Aorta (tissue), 5 donors: ENCODE data around the gene CDK2. TPM values are rescaled to one million over a fixed set of nuclear protein-coding genes. Genes with fewer than 3 reads are reported as not detected.

Experiments used
- ATAC-seq: fragments of 200-7000 bp; cut with Tn5 transposase; one replicate; pipeline ENCODE4 v1.9.1; 2022; ENCODE audit warnings: moderate library complexity; ENCODE audit not compliant: low FRiP score
- DNase-seq, 2 donors: peaks; one replicate each; pipeline ENCODE4 v3.0.0-alpha.2; 2020
- H3K27ac ChIP-seq, 2 donors: one replicate each; pipeline ENCODE4 v1.5.1; 2013; ENCODE audit warnings: low read length in 2 of 2, mild to moderate bottlenecking in 2 of 2, moderate library complexity in 2 of 2, control low read depth in 1 of 2, inconsistent platforms in 1 of 2, low read depth in 1 of 2
- H3K27me3 ChIP-seq, 2 donors: one replicate each; pipeline ENCODE4 v1.6.1; 2013; ENCODE audit warnings: control low read depth in 1 of 2, low read length in 1 of 2, mild to moderate bottlenecking in 1 of 2, moderate library complexity in 1 of 2; ENCODE audit not compliant: insufficient read depth in 2 of 2, control insufficient read depth in 1 of 2
- H3K36me3 ChIP-seq, 2 donors: one replicate each; pipeline ENCODE4 v1.6.1; 2013; ENCODE audit warnings: control low read depth in 1 of 2, low read length in 1 of 2, mild to moderate bottlenecking in 1 of 2; ENCODE audit not compliant: insufficient read depth in 2 of 2, control insufficient read depth in 1 of 2
- H3K4me1 ChIP-seq, 2 donors: one replicate each; pipeline ENCODE4 v1.6.1; 2013; ENCODE audit warnings: low read length in 2 of 2, control low read depth in 1 of 2, mild to moderate bottlenecking in 1 of 2, moderate library complexity in 1 of 2; ENCODE audit not compliant: insufficient read depth in 2 of 2, control insufficient read depth in 1 of 2
- H3K4me3 ChIP-seq, 2 donors: one replicate each; pipeline ENCODE4 v1.5.1; 2013; ENCODE audit warnings: low read length in 2 of 2, control low read depth in 1 of 2, mild to moderate bottlenecking in 1 of 2
- H3K9me3 ChIP-seq: one replicate; pipeline ENCODE4 v1.6.1; 2013; ENCODE audit warnings: mild to moderate bottlenecking, low read length; ENCODE audit not compliant: control insufficient read depth
- WGBS, 2 donors: extraction: QIAGEN DNeasy Blood & Tissue Kit; methylation state at CpG; one replicate each; pipeline ENCODE4 v1.1.7; 2013; 5-methylcytosine and 5-hydroxymethylcytosine counted together
- intact Hi-C, 2 donors: fragments of 100-400 bp; cut with DNase I; formaldehyde crosslinking; loops; one replicate each; pipeline versions ENCODE4 v1.14.2 to v1.15.0; 2022
- polyA plus RNA-seq, 2 donors: library from polyadenylated mRNA; stranded (reverse); fragments of 200-250 nt; gene quantifications; one replicate each; pipeline ENCODE4 v1.2.3, GENCODE V29; 2013
- total RNA-seq, 2 donors: library from RNA; stranded (reverse); fragmentation: NEBNext Ultra II Directional; extraction: Animal tissue kit (Norgen Biotek cat#: 25700); gene quantifications; one replicate each; pipeline ENCODE4 v1.2.1, GENCODE V29; 2021
- donor health status: healthy with polysubstance abuse.
- donor health status: Bipolar disorder and iron deficiency.
- donor health status: DM: no; HTN: no; CAD: no.
- donor health status: DM: no; HTN: no; CAD: no.
- donor health status: DM: yes; HTN: yes; CAD: no.

The CDK2 gene
- total and polyA plus RNA-seq, 4 donors = 27.9 to 36.5 (median 32.6) TPM

GRCh38 chr12:56007564-56008559 is 41.2 kb downstream of the CDK2 start:
- peak; percentile 85 for ATAC-seq
- peaks cover 0 to 2% of the 10 kb centered on the region in 2 donors for H3K36me3 ChIP-seq
- H3K4me3 ChIP-seq = peak overlapping the region; percentile 78 to 100
- WGBS, 2 donors = 1 to 2% methylated on average over 30 to 44 of the region's 44 CpGs
- H3K27ac ChIP-seq = peak overlapping the region; percentile 65 to 73
- DNase-seq = peak; percentile 64 to 89
- H3K27me3 ChIP-seq = no peaks in the 10 kb centered on the region
- no peaks in the 10 kb centered on the region for H3K9me3 ChIP-seq
- no peaks in the 10 kb centered on the region for H3K4me1 ChIP-seq
- intact Hi-C loops = loop anchor here in 1 of 2 donors (10.0 kb wide), 1 partner anchor 97 kb away; the partner anchor contains the start of gene PA2G4

GRCh38 chr12:56010111-56010570 is 43.5 kb downstream of the CDK2 start:
- no peak overlapping the region for H3K27ac ChIP-seq
- ATAC-seq (no peak), DNase-seq (no peak)
- no peaks in the 10 kb centered on the region for H3K4me1 ChIP-seq
- H3K9me3 ChIP-seq = no peaks in the 10 kb centered on the region
- intact Hi-C loops = no loop called here
- peaks cover 0 to 2% of the 10 kb centered on the region in 2 donors for H3K36me3 ChIP-seq
- H3K27me3 ChIP-seq = no peaks in the 10 kb centered on the region
- H3K4me3 ChIP-seq = no peak overlapping the region
- WGBS, 2 donors = 72 to 80% methylated on average over 2 of the region's 2 CpGs

GRCh38 chr12:56011509-56012090 is 45.0 kb downstream of the CDK2 start:
- H3K27ac ChIP-seq = no peak overlapping the region
- intact Hi-C loops = no loop called here
- peaks cover 0 to 2% of the 10 kb centered on the region in 2 donors for H3K36me3 ChIP-seq
- H3K27me3 ChIP-seq = no peaks in the 10 kb centered on the region
- no peaks in the 10 kb centered on the region for H3K4me1 ChIP-seq
- no peak for DNase-seq
- no peaks in the 10 kb centered on the region for H3K9me3 ChIP-seq
- WGBS, 2 donors = 93 to 94% methylated on average over 2 of the region's 2 CpGs
- H3K4me3 ChIP-seq = no peak overlapping the region
- no peak for ATAC-seq

GRCh38 chr12:56013482-56013881 is 46.9 kb downstream of the CDK2 start:
- no peak overlapping the region for H3K4me3 ChIP-seq
- no peak for ATAC-seq
- intact Hi-C loops = no loop called here
- WGBS, 2 donors = 92% methylated on average over 5 of the region's 5 CpGs
- no peak overlapping the region for H3K27ac ChIP-seq
- H3K36me3 ChIP-seq = peaks cover 0 to 2% of the 10 kb centered on the region in 2 donors
- H3K4me1 ChIP-seq = no peaks in the 10 kb centered on the region
- no peaks in the 10 kb centered on the region for H3K9me3 ChIP-seq
- no peaks in the 10 kb centered on the region for H3K27me3 ChIP-seq
- DNase-seq = no peak

GRCh38 chr12:56014205-56014604 is 47.6 kb downstream of the CDK2 start:
- Histone ChIP-seq H3K36me3 (peaks cover 0 to 2% of the 10 kb centered on the region in 2 donors), H3K4me3 (no peak overlapping the region), H3K4me1 (no peaks in the 10 kb centered on the region), H3K9me3 (no peaks in the 10 kb centered on the region), H3K27ac (no peak overlapping the region), H3K27me3 (no peaks in the 10 kb centered on the region)
- intact Hi-C loops = no loop called here
- ATAC-seq (no peak), DNase-seq (no peak)
- WGBS, 2 donors = 48 to 51% methylated on average over 2 of the region's 2 CpGs

- Histone ChIP-seq H3K4me3 (no peak overlapping the region), H3K9me3 (no peaks in the 10 kb centered on the region), H3K4me1 (no peaks in the 10 kb centered on the region), H3K27me3 (no peaks in the 10 kb centered on the region), H3K27ac (no peak overlapping the region), H3K36me3 (peaks cover 0 to 3% of the 10 kb centered on the region in 2 donors)
- DNase-seq (no peak), ATAC-seq (no peak)
- intact Hi-C loops = no loop called here
- WGBS, 2 donors = 88 to 91% methylated on average over 4 of the region's 4 CpGs
These were observed 50.6 kb downstream of the CDK2 start for GRCh38 chr12:56017181-56017580.

- no peaks in the 10 kb centered on the region for H3K9me3 ChIP-seq
- H3K27ac ChIP-seq = no peak overlapping the region
- no peaks in the 10 kb centered on the region for H3K27me3 ChIP-seq
- no peak for ATAC-seq
- no peak overlapping the region for H3K4me3 ChIP-seq
- DNase-seq = no peak
- intact Hi-C loops = no loop called here
- 93 to 96% methylated on average over 1 of the region's 1 CpG for WGBS, 2 donors
- H3K4me1 ChIP-seq = no peaks in the 10 kb centered on the region
- H3K36me3 ChIP-seq = peaks cover 0 to 3% of the 10 kb centered on the region in 2 donors
These were observed 51.7 kb downstream of the CDK2 start for GRCh38 chr12:56018356-56018755.

- intact Hi-C loops = no loop called here
- Histone ChIP-seq H3K27ac (no peak within 1 kb of the TSS), H3K4me1 (no peaks in the 10 kb centered on the region), H3K9me3 (no peaks in the 10 kb centered on the region), H3K36me3 (peaks cover 0 to 3% of the 10 kb centered on the region in 2 donors), H3K4me3 (no peak within 1 kb of the TSS), H3K27me3 (no peaks in the 10 kb centered on the region)
- WGBS, 2 donors = 16 to 20% methylated on average over 10 of the region's 10 CpGs
- ATAC-seq (peak; percentile 73), DNase-seq (peak in 1 of 2 donors; percentile 72)
These were observed 54.0 kb downstream of the CDK2 start, which contains the start of gene IKZF4 for GRCh38 chr12:56020423-56021184. Gene IKZF4, plus strand, starts transcription at chr12:56021043. Its CDS starts 451 bp downstream, at chr12:56021494.
